GM18870 (cell line): Measurements from ENCODE around the gene ANLN.
"Not testable (repeated sequence)": the region's sequence is repeated elsewhere in the genome, so short reads cannot be mapped to it uniquely, and the experiment has no call there.

ENCODE experiments used
- ATAC-seq: cut with Tn5 transposase; IDR thresholded peaks from one replicate; pipeline ENCODE4 v1.9.1; 2021; ENCODE audit warnings: moderate library complexity; ENCODE audit not compliant: unreplicated experiment

ANLN gene

GRCh38 chr7:36464271-36464670, 74.6 kb downstream of the ANLN start:
- ATAC-seq, result no peak

GRCh38 chr7:36466001-36466400, 76.3 kb downstream of the ANLN start:
- ATAC-seq, result not testable (repeated sequence)

- no peak for ATAC-seq
Observed at GRCh38 chr7:36468370-36469101, 78.9 kb downstream of the ANLN start.

- ATAC-seq, result no peak
Observed at GRCh38 chr7:36469236-36469635, 79.6 kb downstream of the ANLN start.

GRCh38 chr7:36472141-36472729, 82.6 kb downstream of the ANLN start:
- ATAC-seq, result no peak

GRCh38 chr7:36473454-36474282, 84.0 kb downstream of the ANLN start:
- no peak for ATAC-seq

GRCh38 chr7:36474283-36475010, 84.8 kb downstream of the ANLN start:
- no peak for ATAC-seq

GRCh38 chr7:36475011-36475342, 85.3 kb downstream of the ANLN start:
- ATAC-seq, result no peak

- ATAC-seq, result no peak
Observed at GRCh38 chr7:36475381-36475780, 85.7 kb downstream of the ANLN start.

- ATAC-seq, result no peak
Observed at GRCh38 chr7:36478745-36479144, 89.1 kb downstream of the ANLN start.

GRCh38 chr7:36483853-36484252, 94.2 kb downstream of the ANLN start:
- ATAC-seq, result not testable (repeated sequence)

- no peak for ATAC-seq
Observed at GRCh38 chr7:36484265-36484664, 94.6 kb downstream of the ANLN start.

GRCh38 chr7:36486336-36486735, 96.7 kb downstream of the ANLN start:
- ATAC-seq, result no peak

GRCh38 chr7:36487756-36488336, 98.2 kb downstream of the ANLN start:
- ATAC-seq, result no peak

- not testable (repeated sequence) for ATAC-seq
Observed at GRCh38 chr7:36488672-36489071, 99.0 kb downstream of the ANLN start.

- ATAC-seq, result no peak
Observed at GRCh38 chr7:36490419-36490830, 100.8 kb downstream of the ANLN start.

- no peak for ATAC-seq
Observed at GRCh38 chr7:36491317-36491716, 101.7 kb downstream of the ANLN start.

GRCh38 chr7:36496576-36496975, 106.9 kb downstream of the ANLN start:
- no peak for ATAC-seq

- ATAC-seq, result not testable (repeated sequence)
Observed at GRCh38 chr7:36497176-36497575, 107.5 kb downstream of the ANLN start.

GRCh38 chr7:36497775-36498174, 108.1 kb downstream of the ANLN start:
- no peak for ATAC-seq
